ENCODE data around the gene PARP14. TPM values are rescaled to one million over a fixed set of nuclear protein-coding genes. Genes with fewer than 3 reads are reported as not detected.

Gene PARP14
- total RNA-seq, 1 donor: 91.1 TPM

- TF ChIP-seq CTCF (IDR thresholded peaks at IDR 0.05; ENCODE audit: insufficient read depth, low read depth, low read length): no peak
- DNase-seq (ENCODE audit: low read depth): no peak
- H3K4me3 ChIP-seq (ENCODE audit: low read depth, low read length): no peak overlapping the region
These were observed 8.4 kb downstream of the PARP14 start for GRCh38 chr3:122688996-122689395.

GRCh38 chr3:122689587-122689986 lies 8.9 kb downstream of the PARP14 start:
- peak; percentile 94 for DNase-seq (ENCODE audit: low read depth)
- no peak overlapping the region for H3K4me3 ChIP-seq (ENCODE audit: low read depth, low read length)
- TF ChIP-seq CTCF (IDR thresholded peaks at IDR 0.05; ENCODE audit: insufficient read depth, low read depth, low read length): no peak

- DNase-seq (ENCODE audit: low read depth): no peak
- H3K4me3 ChIP-seq (ENCODE audit: low read depth, low read length): no peak overlapping the region
- no peak for TF ChIP-seq CTCF (IDR thresholded peaks at IDR 0.05; ENCODE audit: insufficient read depth, low read depth, low read length)
These were observed 9.5 kb downstream of the PARP14 start for GRCh38 chr3:122690096-122690495.

GRCh38 chr3:122691195-122691594 lies 10.6 kb downstream of the PARP14 start:
- no peak overlapping the region for H3K4me3 ChIP-seq (ENCODE audit: low read depth, low read length)
- no peak for TF ChIP-seq CTCF (IDR thresholded peaks at IDR 0.05; ENCODE audit: insufficient read depth, low read depth, low read length)
- DNase-seq (ENCODE audit: low read depth): peak; percentile 74

GRCh38 chr3:122692674-122693073 lies 12.0 kb downstream of the PARP14 start:
- no peak overlapping the region for H3K4me3 ChIP-seq (ENCODE audit: low read depth, low read length)
- TF ChIP-seq CTCF (IDR thresholded peaks at IDR 0.05; ENCODE audit: insufficient read depth, low read depth, low read length): no peak
- DNase-seq (ENCODE audit: low read depth): no peak

GRCh38 chr3:122694966-122695365 lies 14.3 kb downstream of the PARP14 start:
- TF ChIP-seq CTCF (IDR thresholded peaks at IDR 0.05; ENCODE audit: insufficient read depth, low read depth, low read length): no peak
- DNase-seq (ENCODE audit: low read depth): no peak
- no peak overlapping the region for H3K4me3 ChIP-seq (ENCODE audit: low read depth, low read length)

- no peak for DNase-seq (ENCODE audit: low read depth)
- no peak overlapping the region for H3K4me3 ChIP-seq (ENCODE audit: low read depth, low read length)
- TF ChIP-seq CTCF (IDR thresholded peaks at IDR 0.05; ENCODE audit: insufficient read depth, low read depth, low read length): no peak
These were observed 15.4 kb downstream of the PARP14 start for GRCh38 chr3:122695927-122696561.

Data from fibroblast of villous mesenchyme (primary cell).